HG03575 (cell line): Measurements from ENCODE around the gene FAU.

ENCODE experiments used
- ATAC-seq: cut with Tn5 transposase; IDR thresholded peaks from one replicate; pipeline ENCODE4 v1.9.1; 2021; ENCODE audit not compliant: unreplicated experiment, insufficient number of reproducible peaks, low FRiP score; ENCODE audit errors: extremely low read depth

Gene FAU

DNA sequence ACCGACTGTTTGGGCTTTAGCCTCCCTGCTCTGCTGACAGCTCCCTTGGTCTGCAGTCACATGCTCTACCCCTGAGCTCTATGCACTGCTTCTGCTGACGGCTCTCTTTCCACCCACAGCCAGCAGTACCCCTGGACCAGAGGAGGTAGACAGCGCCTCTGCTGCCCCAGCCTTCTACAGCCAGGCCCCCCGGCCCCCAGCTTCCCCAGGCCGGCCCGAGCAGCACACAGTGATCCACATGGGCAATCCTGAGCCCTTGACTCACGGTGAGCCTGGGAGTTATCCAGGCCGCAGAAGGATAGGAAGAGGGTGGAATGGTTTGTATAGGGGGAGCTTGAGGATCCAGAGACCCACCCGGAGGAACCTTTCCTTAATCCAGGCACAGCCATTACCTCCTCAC is 35.1 kb downstream of the FAU start:
- ATAC-seq, result no peak

DNA sequence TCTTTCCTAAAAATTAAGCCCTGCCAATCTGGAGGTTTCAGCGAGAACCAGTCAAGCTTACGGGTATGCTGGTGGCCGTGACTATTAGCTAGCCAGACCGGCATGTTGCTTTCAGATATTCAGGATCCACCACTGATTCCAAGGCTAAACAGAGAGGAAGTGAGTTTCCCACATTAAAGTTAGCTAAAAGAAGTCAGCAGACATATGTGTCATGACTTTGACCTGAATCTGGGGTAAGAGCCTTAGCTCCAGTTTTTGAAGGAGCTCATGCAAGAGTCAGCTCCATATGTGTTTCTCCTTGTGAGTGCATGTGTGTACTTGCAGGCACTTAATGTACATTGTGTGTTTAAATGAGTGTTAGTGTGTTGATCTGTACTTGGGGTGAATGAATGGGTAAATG is 36.5 kb downstream of the FAU start:
- ATAC-seq, result no peak

DNA sequence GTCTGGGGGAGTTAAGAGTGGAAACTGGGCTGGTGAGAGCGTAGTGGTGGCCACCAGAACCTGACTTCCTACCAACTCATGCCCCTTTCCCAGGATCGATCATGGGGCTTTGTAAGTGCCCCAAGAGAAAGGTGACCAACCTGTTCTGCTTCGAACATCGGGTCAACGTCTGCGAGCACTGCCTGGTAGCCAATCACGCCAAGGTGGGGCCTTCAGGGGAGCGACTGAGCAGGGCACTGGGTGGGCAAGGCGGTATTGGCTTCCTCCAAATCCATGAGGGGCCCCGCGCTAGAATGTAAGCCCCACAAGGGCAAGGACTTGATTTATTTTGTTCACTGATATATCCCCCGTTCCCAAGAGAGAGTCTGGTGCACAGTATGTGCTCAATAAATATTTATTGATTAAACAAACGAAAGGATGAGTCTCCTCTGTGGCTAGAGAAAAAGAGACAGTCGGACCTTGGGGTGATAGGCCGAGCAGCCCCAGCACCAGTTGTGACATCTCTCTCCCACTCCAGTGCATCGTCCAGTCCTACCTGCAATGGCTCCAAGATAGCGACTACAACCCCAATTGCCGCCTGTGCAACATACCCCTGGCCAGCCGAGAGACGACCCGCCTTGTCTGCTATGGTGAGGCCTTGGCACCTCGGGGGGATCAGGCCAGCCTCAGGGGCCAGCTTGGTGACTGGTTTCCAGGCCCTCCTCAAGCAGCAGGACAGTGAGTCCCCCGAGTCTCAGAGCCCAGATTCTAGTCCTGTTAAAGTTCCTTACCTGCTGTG is 37.1 kb downstream of the FAU start:
- ATAC-seq, result no peak

DNA sequence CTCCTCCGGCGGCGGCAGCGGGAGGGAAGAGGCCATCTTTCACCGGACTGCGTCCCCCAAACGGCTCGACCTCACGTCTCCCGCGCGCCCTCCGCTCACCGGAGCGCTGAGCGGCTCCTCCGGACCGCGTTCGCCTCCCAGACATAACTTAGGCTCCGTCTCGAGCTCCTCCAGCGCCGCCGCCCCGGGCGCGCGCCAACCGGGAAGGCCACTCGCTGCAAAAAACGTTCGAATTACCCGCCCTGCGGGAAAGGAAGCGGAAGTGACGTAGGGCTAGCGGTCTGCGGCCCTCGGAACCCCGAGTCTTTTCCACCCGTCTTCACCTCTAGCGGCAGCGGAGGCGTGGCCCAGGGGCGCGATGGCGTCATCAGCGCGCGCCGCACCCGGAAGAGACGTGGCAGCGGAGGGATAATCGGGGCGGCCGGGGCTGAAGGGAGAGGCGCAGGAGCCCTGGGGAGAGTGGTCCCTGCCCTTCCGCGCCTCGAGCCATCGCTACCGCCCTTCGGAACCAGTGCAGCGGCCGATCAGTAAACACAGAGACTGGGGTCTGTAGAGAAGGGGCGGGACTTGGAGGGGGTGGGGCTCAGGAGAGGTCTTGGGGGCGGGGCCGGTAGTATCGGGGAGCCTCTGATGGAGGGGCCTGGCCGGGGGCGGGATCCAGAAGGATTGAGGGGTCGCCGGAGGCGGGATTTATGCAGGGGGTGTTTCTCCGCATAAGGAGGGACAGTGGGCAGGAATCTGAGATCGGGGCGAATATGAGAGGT is 37.9 kb downstream of the FAU start, which contains the start of the genes CDCA5 and ZFPL1:
Gene CDCA5 (minus strand): TSS at position 207 of the 764 bp plus-strand sequence. CDS start 62 bp downstream, at position 145.
Gene ZFPL1 (plus strand): TSS at position 389 of the 764 bp plus-strand sequence. CDS start 477 bp downstream, outside the sequence.
- no peak for ATAC-seq

DNA sequence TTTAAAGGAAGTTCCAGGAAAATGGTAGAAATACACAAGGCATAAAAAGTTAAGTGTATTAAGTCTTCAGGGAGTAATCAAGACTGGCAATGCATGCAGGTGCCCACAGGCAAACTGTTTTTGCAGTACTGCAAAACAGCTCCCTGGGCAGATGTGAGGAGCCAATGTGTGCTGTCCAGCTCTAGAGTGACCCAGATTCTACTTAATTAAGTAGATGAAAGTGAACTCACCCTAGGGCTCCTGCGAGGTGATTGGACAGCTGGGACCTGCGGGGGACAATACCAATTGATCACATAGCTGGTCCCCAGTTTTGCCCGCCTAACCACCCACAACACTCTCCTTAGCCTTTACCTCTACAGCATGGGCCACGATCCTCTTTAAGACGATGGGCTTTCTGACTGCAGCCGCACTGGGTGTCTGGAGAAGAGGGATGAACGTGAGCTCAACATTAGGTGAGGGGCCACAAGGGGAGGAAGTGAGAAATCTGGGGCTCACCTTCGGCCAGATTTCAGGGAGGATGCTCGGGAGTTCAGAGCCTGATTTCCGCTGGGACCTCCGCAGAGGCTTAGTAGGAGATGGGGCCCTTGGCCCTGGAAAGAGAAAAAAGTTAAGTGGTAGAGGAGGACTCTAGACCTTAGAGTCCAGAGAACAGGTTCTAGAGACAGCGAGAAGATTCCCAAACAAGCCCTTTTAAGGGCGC is 38.6 kb downstream of the FAU start:
- no peak for ATAC-seq

DNA sequence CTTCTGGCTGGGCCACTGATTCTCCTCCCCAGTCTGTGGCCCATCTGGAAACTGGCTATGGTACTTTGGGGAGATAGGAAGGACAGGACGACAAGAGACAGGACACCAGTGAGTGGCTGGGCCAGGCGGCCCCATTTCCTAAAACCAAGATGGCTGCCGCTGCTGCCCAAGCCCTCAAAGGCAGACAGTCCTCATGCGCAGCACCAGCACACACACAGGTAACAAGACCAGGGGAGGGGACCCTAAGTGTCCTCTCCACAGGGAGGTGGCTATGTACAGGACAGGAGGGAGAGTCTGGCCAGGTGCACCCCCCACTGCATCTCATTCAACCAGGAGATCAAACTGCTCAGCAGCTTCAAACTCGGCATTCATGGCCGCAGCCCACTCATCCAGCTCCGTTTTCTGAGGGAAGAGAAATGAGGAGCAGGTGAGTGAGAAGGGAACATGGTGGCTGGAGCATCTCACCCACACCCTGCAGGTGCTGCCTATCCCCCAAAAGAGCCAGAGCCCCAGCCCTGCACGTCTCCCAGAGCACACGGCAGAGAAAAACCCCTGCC is 43.1 kb downstream of the FAU start:
- no peak for ATAC-seq

DNA sequence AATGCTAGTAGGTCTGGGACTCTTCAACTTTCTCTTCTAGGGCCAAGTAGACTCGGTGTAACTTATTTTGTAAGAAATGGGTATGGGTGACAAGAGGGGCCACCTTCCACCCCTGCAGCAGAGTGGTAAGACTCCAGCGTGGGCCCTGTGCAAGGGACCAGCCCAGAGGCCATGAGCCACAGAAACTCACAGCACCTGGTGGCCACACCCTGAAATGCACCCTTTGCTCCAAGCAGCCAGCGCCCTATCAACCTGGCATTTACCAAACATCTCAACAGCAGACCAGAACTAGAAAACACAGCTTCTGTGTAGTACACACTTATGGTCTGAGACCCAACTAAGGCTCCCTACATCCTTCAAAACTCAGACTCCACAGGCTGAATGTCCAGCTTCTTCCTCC is 43.8 kb downstream of the FAU start:
- ATAC-seq, result no peak

DNA sequence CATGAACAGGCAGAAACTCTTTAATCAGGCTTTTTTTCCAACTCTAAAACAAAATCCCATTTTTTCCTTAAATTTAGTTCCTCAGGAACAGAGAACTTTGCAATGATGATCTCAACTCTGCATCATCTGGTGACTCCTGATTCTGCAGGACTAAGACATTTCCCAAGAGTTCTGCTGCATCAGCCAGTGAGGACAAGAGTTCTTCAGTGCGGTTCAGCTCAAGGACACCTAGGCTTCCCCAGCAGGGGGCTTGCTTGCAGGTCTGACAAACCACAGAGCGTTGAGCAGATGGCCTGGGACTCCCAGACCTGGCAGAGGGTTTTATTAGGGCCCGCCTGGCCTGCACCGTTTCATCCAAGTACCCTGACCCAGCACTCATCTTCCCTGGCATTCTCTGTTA is 44.5 kb downstream of the FAU start:
- no peak for ATAC-seq

DNA sequence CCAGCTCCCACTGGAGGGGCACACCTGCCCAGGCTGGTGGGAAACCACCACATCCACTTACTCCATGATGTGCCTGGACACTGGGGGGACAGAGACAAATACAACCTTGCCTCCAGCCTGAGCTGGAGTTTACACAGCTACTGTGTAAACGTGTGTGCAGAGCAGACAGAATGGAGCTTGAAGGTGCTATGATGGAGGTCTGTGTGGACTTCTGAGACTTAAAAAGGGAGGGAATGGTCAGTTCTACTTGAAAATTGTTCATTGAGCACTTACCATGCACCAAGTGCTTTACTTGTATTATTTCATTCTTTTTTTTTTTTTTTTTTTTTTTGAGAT is 49.3 kb downstream of the FAU start:
- no peak for ATAC-seq

DNA sequence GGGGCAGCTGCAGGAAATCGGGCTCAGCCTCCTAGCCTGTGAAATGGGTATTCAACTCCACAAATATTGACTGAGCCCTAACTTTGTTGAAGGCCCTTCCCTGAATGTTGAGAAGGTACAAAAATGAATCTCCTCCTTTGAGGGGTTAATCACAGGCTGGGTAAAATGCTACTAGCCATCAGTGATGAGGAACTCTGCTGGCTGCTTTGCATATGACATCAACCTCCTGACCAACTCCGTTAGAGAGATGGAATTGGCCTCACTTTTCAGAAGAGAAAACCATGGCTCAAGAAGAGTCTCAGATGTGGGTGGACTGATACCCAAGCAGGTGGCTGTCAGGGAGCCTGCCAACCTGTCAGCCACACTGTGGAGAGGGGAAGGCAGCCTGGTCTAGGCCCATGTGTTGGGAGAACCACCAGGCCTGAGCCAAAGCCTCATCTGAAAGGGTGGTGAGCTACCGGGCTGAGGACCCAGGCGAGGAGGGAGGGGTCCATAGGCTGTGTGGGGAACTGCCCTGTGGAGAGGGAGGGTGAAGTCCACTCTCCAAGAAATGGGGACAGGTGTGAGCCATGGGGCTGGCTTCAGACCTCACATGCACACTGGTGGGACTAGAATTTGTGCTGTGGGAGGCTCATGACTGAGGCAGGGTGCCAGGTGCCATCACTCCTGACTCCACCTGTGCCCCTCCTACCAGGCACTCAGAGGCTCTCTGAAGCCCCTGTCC is 49.9 kb downstream of the FAU start:
- no peak for ATAC-seq
